ENCODE measurements around the gene FNDC8. TPM values are rescaled to one million over a fixed set of nuclear protein-coding genes. Genes with fewer than 3 reads are reported as not detected.

The FNDC8 gene
- total and polyA plus RNA-seq, 9 of the 15 experiments (the other 6 are each of a cell fraction or from before 2014, with no cell fraction given), result 0.04 TPM; not detected in 8

GRCh38 chr17:35119370-35120165 is 1.8 kb upstream of the FNDC8 start, which contains the start of gene RAD51D (continued):
- no peak for TF ChIP-seq CCAR2 (IDR thresholded peaks at IDR 0.05; ENCODE audit: low read depth, low read length)
- no peak for TF ChIP-seq SREBF2 (CRISPR knock-in tag; IDR thresholded peaks at IDR 0.05)
- TF ChIP-seq GATAD2B (IDR thresholded peaks at IDR 0.05; ENCODE audit: borderline replicate concordance), result peak; percentile 98
- peak; percentile 55; the same call in 1 of the 2 replicates for TF ChIP-seq SAFB (IDR thresholded peaks at IDR 0.05; ENCODE audit: borderline replicate concordance, low read depth, low read length)
- TF ChIP-seq, protein P1, sequence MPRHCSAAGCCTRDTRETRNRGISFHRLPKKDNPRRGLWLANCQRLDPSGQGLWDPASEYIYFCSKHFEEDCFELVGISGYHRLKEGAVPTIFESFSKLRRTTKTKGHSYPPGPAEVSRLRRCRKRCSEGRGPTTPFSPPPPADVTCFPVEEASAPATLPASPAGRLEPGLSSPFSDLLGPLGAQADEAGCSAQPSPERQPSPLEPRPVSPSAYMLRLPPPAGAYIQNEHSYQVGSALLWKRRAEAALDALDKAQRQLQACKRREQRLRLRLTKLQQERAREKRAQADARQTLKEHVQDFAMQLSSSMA (CRISPR knock-in tag; IDR thresholded peaks at IDR 0.05), result no peak
- TF ChIP-seq MYC (IDR thresholded peaks at IDR 0.05; ENCODE audit: low read depth, low read length), result peak; percentile 81
- peak; percentile 82; the same call in 1 of the 2 replicates for TF ChIP-seq MYC (CRISPR knock-in tag; IDR thresholded peaks at IDR 0.05; ENCODE audit: borderline replicate concordance, low read depth)
- no peak for TF ChIP-seq ZNF311 (CRISPR knock-in tag; IDR thresholded peaks at IDR 0.05)
- TF ChIP-seq ZBTB5 (IDR thresholded peaks at IDR 0.05), result no peak
- TF ChIP-seq RBM14 (IDR thresholded peaks at IDR 0.05; ENCODE audit: borderline replicate concordance, insufficient read depth, low read depth, low read length), result no peak
- TF ChIP-seq CEBPB (tag; IDR thresholded peaks at IDR 0.05), result no peak
- no peak for TF ChIP-seq KLF6 (CRISPR knock-in tag; IDR thresholded peaks at IDR 0.05; ENCODE audit: borderline replicate concordance)
- TF ChIP-seq COPS2 (conservative IDR thresholded peaks at IDR 0.05), result no peak
- no peak for TF ChIP-seq LCOR (CRISPR knock-in tag; IDR thresholded peaks at IDR 0.05)
- TF ChIP-seq ZC3H11A (IDR thresholded peaks at IDR 0.05; ENCODE audit: low read depth, low read length), result no peak
- TF ChIP-seq MAZ (CRISPR knock-in tag; conservative IDR thresholded peaks at IDR 0.05 in 1 of 2, IDR thresholded peaks at IDR 0.05 in 1 of 2), result peak; percentile 51 to 77; a peak in 2 of 4 replicates
- no peak for TF ChIP-seq DDX20 (tag; IDR thresholded peaks at IDR 0.05; ENCODE audit: low read depth)
- peak; percentile 71 for TF ChIP-seq CTCFL (IDR thresholded peaks at IDR 0.05; ENCODE audit: borderline replicate concordance, insufficient read depth, low read depth, low read length, poor library complexity, severe bottlenecking)
- TF ChIP-seq TOE1 (IDR thresholded peaks at IDR 0.05; ENCODE audit: borderline replicate concordance), result peak; percentile 62; the same call in 1 of the 2 replicates
- TF ChIP-seq TOE1 (CRISPR knock-in tag; IDR thresholded peaks at IDR 0.05; ENCODE audit: borderline replicate concordance, low read depth), result no peak
- no peak for TF ChIP-seq SREBF1 (IDR thresholded peaks at IDR 0.05; ENCODE audit: borderline replicate concordance, low read depth, low read length)
